GM12891 (cell line): ENCODE measurements around the gene RPUSD3.

Experiments used
- PAX5 ChIP-seq: IDR thresholded peaks from 2 replicates; pipeline ENCODE4 v1.6.1; 2011; ENCODE audit warnings: low read length, moderate library complexity, mild to moderate bottlenecking; ENCODE audit not compliant: insufficient read depth, severe bottlenecking
- POLR2A ChIP-seq: IDR thresholded peaks from 2 replicates; pipeline ENCODE4 v1.6.1; 2011; ENCODE audit warnings: low read depth, low read length, control low read depth
- POLR2AphosphoS5 ChIP-seq: IDR thresholded peaks from 2 replicates; pipeline ENCODE4 v1.6.1; 2011; ENCODE audit warnings: low read depth, low read length, control low read depth
- POU2F2 ChIP-seq: IDR thresholded peaks from 2 replicates; pipeline ENCODE4 v1.6.1; 2011; ENCODE audit warnings: low read depth, mild to moderate bottlenecking, control low read depth, low read length, moderate library complexity
- SPI1 ChIP-seq: IDR thresholded peaks from 2 replicates; pipeline ENCODE4 v1.6.1; 2011; ENCODE audit warnings: low read depth, low read length, control low read depth
- TAF1 ChIP-seq: IDR thresholded peaks from 2 replicates; pipeline ENCODE4 v1.6.1; 2011; ENCODE audit warnings: low read depth, low read length, control low read depth

GRCh38 chr3:9846931-9847488, 3.2 kb upstream of the RPUSD3 start:
- TF ChIP-seq POU2F2 (no peak), POLR2AphosphoS5 (no peak), POLR2A (no peak), TAF1 (no peak), PAX5 (no peak), SPI1 (no peak)
